T-helper 17 cell (primary cell): ENCODE data around the gene TMEM263. TPM values are rescaled to one million over a fixed set of nuclear protein-coding genes. Genes with fewer than 3 reads are reported as not detected.
"Not testable (repeated sequence)": the region's sequence is repeated elsewhere in the genome, so short reads cannot be mapped to it uniquely, and the experiment has no call there.

ENCODE experiments used
- ATAC-seq: fragments of 150-1000 bp; cut with Tn5 transposase; 2 replicates; pipeline ENCODE4 v1.10.0; 2021; ENCODE audit warnings: mild to moderate bottlenecking, moderate library complexity
- DNase-seq, 3 donors: peaks; one replicate each; pipeline versions ENCODE4 v3.0.0 to v3.0.0-alpha.2; 2020 to 2021
- H3K9me3 ChIP-seq: one replicate; pipeline ENCODE4 v1.7.0; 2013; ENCODE audit warnings: low read length, mild to moderate bottlenecking; ENCODE audit not compliant: control insufficient read depth, poor library complexity, severe bottlenecking
- H3K27ac Mint-ChIP-seq: one replicate; pipeline ENCODE4 v1.8.0; 2022; ENCODE audit warnings: mild to moderate bottlenecking, moderate library complexity, mixed read lengths
- H3K27me3 Mint-ChIP-seq: one replicate; pipeline ENCODE4 v1.8.0; 2022; ENCODE audit warnings: mixed read lengths
- H3K36me3 Mint-ChIP-seq: one replicate; pipeline ENCODE4 v1.8.0; 2022; ENCODE audit warnings: low read depth, mixed read lengths
- H3K4me1 Mint-ChIP-seq: one replicate; pipeline ENCODE4 v1.8.0; 2022; ENCODE audit warnings: mild to moderate bottlenecking, mixed read lengths
- H3K4me3 Mint-ChIP-seq: one replicate; pipeline ENCODE4 v1.8.0; 2022; ENCODE audit warnings: mild to moderate bottlenecking, moderate library complexity, mixed read lengths
- total RNA-seq, 4 donors: library from RNA in 2 of 4; stranded (reverse) in 2 of 4; gene quantifications; one replicate each; pipeline ENCODE4 v1.2.3 and lab custom pipeline; 2022 to 2026

The TMEM263 gene
- total RNA-seq, 2 donors from 2014 or later, result 34.4 to 35.1 TPM

- no peak for DNase-seq
- Mint-ChIP-seq H3K4me3 (no peak overlapping the region), H3K4me1 (peaks cover 29% of the 10 kb centered on the region), H3K27me3 (no peaks in the 10 kb centered on the region), H3K27ac (peak overlapping the region; percentile 69), H3K36me3 (peaks cover 13% of the 10 kb centered on the region)
- ATAC-seq, result no peak
- H3K9me3 ChIP-seq, result no peaks in the 10 kb centered on the region
These were observed 26.1 kb downstream of the TMEM263 start for GRCh38 chr12:106981788-106982187.

DNA sequence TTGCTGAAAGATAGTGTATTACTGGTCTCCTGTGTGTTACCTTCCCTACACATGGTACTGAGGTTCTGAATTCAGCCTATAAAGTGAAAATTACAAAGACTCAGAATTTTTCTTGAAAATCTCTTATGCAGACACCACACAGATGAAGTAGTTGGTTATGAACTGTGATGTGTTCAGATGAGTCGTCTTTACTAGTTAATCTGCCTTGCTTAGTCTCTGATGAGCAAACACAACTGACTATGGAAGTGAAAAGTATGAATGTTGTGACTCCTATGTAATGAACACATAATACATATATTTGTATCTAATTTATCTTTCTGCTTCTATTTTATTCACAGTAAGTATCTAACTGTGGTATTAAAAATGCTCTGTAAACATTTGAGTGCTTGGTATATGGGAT lies 26.5 kb downstream of the TMEM263 start:
- H3K9me3 ChIP-seq, result no peaks in the 10 kb centered on the region
- H3K27me3 Mint-ChIP-seq, result no peaks in the 10 kb centered on the region
- peak overlapping the region; percentile 69 for H3K27ac Mint-ChIP-seq
- DNase-seq, result no peak
- no peak overlapping the region for H3K4me3 Mint-ChIP-seq
- H3K4me1 Mint-ChIP-seq, result peaks cover 32% of the 10 kb centered on the region
- ATAC-seq, result no peak
- peaks cover 13% of the 10 kb centered on the region for H3K36me3 Mint-ChIP-seq

DNA sequence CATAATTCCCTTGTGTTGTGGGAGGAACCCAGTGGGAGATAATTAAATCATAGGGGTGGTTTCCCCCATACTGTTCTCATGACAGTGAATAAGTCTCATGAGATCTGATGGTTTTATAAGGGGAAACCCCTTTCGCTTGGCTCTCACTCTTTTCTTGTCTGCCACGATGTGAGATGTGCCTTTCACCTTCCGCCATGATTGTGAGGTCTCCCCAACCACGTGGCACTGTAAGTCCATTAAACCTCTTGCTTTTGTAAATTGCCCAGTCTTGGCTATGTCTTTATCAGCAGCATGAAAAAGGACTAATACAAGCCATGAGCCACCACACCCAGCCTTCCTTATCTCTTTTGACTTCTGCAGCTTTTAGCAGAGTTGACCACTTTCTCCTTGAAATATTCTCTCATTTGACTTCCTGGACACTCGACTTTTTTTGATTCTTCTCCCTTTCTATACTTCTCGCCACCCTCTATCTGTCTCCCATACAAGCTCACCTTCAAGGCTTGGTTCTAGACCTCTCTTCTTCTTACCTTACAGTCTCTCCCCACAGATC lies 29.0 kb downstream of the TMEM263 start:
- Mint-ChIP-seq H3K4me3 (no peak overlapping the region), H3K36me3 (peaks cover 13% of the 10 kb centered on the region), H3K27ac (peak overlapping the region; percentile 96), H3K27me3 (no peaks in the 10 kb centered on the region), H3K4me1 (peaks cover 34% of the 10 kb centered on the region)
- DNase-seq, result no peak
- no peaks in the 10 kb centered on the region for H3K9me3 ChIP-seq
- no peak for ATAC-seq

- no peaks in the 10 kb centered on the region for H3K9me3 ChIP-seq
- peaks cover 34% of the 10 kb centered on the region for H3K4me1 Mint-ChIP-seq
- H3K36me3 Mint-ChIP-seq, result peaks cover 13% of the 10 kb centered on the region
- H3K27ac Mint-ChIP-seq, result peak overlapping the region; percentile 96
- DNase-seq, result no peak
- ATAC-seq, result no peak
- H3K27me3 Mint-ChIP-seq, result no peaks in the 10 kb centered on the region
- H3K4me3 Mint-ChIP-seq, result peak overlapping the region; percentile 95
These were observed 29.8 kb downstream of the TMEM263 start for GRCh38 chr12:106985479-106985878.

DNA sequence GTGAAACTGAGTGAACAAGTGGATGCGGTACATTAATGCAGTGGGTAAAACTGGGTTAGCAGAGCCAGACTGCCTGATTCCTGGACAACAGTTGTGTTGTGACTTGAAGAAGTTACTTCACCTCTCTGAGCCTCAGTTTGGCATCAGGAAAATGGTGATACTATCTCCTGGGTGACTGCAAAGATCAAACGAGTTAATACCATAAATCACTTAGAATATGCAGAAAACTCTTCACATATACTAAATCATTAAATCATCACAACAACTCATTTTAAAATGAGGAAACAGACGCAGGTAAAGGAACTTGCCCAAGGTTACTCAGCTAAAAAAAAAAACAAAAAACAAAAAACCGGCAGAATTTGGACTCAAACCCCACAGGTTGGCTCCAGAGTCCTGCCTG lies 30.4 kb downstream of the TMEM263 start:
- no peaks in the 10 kb centered on the region for H3K9me3 ChIP-seq
- peak overlapping the region; percentile 96 for H3K27ac Mint-ChIP-seq
- H3K4me3 Mint-ChIP-seq, result peak overlapping the region; percentile 95
- H3K4me1 Mint-ChIP-seq, result peaks cover 34% of the 10 kb centered on the region
- no peaks in the 10 kb centered on the region for H3K27me3 Mint-ChIP-seq
- ATAC-seq, result no peak
- H3K36me3 Mint-ChIP-seq, result peaks cover 13% of the 10 kb centered on the region
- DNase-seq, result no peak

- Mint-ChIP-seq H3K27ac (peak within 1 kb of the TSS; percentile 96), H3K27me3 (no peaks in the 10 kb centered on the region), H3K4me1 (peaks cover 34% of the 10 kb centered on the region), H3K36me3 (peaks cover 13% of the 10 kb centered on the region), H3K4me3 (peak within 1 kb of the TSS; percentile 95)
- peak; percentile 61 to 76 (median 75) for DNase-seq
- peak; percentile 96 for ATAC-seq
- no peaks in the 10 kb centered on the region for H3K9me3 ChIP-seq
These were observed 31.1 kb downstream of the TMEM263 start, which contains the start of gene MTERF2 for GRCh38 chr12:106986625-106987389. TSS of gene MTERF2 (minus strand) at chr12:106987146. CDS start at chr12:106978714, 8,432 bp downstream.

GRCh38 chr12:106987846-106988245 lies 32.1 kb downstream of the TMEM263 start:
- ATAC-seq, result no peak
- Mint-ChIP-seq H3K27ac (peak overlapping the region; percentile 96), H3K4me3 (peak overlapping the region; percentile 95), H3K27me3 (no peaks in the 10 kb centered on the region), H3K4me1 (peaks cover 34% of the 10 kb centered on the region), H3K36me3 (peaks cover 13% of the 10 kb centered on the region)
- H3K9me3 ChIP-seq, result no peaks in the 10 kb centered on the region
- no peak for DNase-seq

- Mint-ChIP-seq H3K4me3 (no peak overlapping the region), H3K27ac (no peak overlapping the region), H3K36me3 (peaks cover 6% of the 10 kb centered on the region), H3K27me3 (no peaks in the 10 kb centered on the region), H3K4me1 (no peaks in the 10 kb centered on the region)
- H3K9me3 ChIP-seq, result no peaks in the 10 kb centered on the region
- ATAC-seq, result no peak
- DNase-seq, result no peak
These were observed 39.0 kb downstream of the TMEM263 start for GRCh38 chr12:106994579-106995220.

DNA sequence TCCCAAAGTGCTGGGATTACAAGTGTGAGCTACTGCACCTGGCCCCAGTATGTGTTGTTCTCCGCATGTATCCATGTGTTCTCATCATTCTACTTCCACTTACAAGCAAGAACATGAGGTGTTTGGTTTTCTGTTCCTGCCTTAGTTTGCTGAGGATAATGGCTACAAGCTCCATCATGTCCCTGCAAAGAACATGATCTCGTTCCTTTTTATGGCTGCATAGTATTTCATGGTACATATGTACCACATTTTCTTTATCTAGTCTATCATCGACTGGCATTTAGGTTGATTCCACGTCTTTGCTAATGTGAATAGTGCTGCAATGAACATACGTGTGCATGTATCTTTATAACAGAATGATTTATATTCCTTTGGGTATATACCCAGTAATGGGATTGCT lies 40.4 kb downstream of the TMEM263 start:
- not testable (repeated sequence) for H3K27ac Mint-ChIP-seq, DNase-seq, H3K27me3 Mint-ChIP-seq, H3K4me1 Mint-ChIP-seq, H3K9me3 ChIP-seq, H3K4me3 Mint-ChIP-seq, ATAC-seq, H3K36me3 Mint-ChIP-seq

DNA sequence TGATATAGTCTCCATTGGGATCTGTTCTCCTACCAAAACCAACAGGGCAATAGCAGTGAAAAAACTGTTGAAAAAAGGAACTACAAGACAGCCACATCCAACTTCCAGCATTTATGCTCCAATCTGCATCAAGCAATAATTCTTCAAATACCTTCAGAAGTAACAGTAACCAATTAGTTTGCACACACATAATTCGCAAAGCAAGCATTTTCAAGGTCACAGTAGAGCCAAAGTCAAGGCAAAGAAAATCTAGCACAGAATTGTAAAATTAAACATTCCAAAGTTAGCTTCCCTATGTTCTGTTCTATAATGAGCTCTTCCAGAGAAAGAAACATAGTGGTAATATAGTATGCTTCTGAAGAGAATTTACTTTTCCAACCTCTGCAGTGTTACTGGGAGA lies 42.2 kb downstream of the TMEM263 start:
- peaks cover 6% of the 10 kb centered on the region for H3K36me3 Mint-ChIP-seq
- ATAC-seq, result no peak
- no peaks in the 10 kb centered on the region for H3K4me1 Mint-ChIP-seq
- H3K27ac Mint-ChIP-seq, result no peak overlapping the region
- no peaks in the 10 kb centered on the region for H3K27me3 Mint-ChIP-seq
- no peak for DNase-seq
- peak overlapping the region; percentile 7 for H3K4me3 Mint-ChIP-seq
- H3K9me3 ChIP-seq, result no peaks in the 10 kb centered on the region

DNA sequence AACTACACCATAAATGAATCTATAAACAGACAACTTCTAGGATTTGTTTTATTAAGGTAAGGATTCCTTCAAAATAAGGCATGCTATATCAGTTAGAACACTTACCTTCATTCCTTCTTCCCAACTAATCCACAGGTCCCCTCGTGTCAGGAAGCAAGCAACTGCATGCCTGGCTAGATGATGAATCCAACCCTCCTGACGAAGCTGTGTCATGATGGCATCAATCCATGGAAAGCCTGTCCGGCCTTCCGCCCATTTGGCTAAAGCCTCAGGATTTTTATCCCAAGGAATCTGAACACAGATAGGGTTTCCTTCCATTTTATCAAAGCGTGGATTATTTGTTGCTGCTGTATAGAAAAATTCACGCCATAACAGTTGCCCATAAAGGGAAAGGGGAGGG lies 43.7 kb downstream of the TMEM263 start:
- no peaks in the 10 kb centered on the region for H3K4me1 Mint-ChIP-seq
- H3K27me3 Mint-ChIP-seq, result no peaks in the 10 kb centered on the region
- peaks cover 6% of the 10 kb centered on the region for H3K36me3 Mint-ChIP-seq
- no peak overlapping the region for H3K27ac Mint-ChIP-seq
- no peak overlapping the region for H3K4me3 Mint-ChIP-seq
- H3K9me3 ChIP-seq, result no peaks in the 10 kb centered on the region
- DNase-seq (no peak), ATAC-seq (no peak)

DNA sequence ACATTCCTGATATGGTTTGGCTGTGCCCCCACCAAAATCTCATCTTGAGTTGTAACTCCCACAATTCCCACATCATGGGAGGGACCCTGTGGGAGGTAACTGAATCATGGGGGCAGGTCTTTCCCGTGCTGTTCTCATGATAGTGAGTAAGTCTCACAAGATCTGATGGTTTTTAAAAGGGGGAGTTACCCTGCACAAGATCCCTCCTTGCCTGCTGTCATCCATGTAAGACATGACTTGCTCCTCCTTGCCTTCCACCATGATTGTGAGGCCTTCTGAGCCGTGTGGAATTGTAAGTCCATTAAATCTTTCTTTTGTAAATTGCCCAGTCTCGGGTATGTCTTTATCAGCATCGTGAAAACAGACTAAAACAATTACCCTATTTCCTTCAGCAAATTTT lies 47.0 kb downstream of the TMEM263 start:
- H3K4me1 Mint-ChIP-seq, H3K27me3 Mint-ChIP-seq, H3K9me3 ChIP-seq, ATAC-seq, DNase-seq, H3K4me3 Mint-ChIP-seq, H3K36me3 Mint-ChIP-seq: not testable (repeated sequence)
- peak overlapping the region; percentile 41 for H3K27ac Mint-ChIP-seq

DNA sequence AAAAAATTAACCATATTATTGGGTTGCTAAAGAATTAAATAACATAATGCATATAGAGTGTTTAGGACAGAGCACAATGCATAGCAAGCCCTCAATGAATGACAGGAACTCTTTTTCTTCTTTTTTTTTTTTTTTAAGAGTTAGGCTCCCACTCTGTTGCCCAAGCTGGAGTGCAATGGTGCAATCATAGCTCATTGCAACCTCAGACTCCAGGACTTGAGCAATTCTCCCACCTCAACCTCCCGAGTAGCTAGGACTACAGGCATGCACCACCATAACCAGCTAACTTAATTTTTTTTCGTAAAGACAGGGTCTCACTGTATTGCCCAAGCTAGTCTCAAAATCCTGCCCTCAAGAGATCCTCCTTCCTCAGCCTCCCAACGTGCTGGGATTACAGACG lies 51.7 kb downstream of the TMEM263 start:
- H3K4me3 Mint-ChIP-seq, result no peak overlapping the region
- peak overlapping the region; percentile 8 for H3K27ac Mint-ChIP-seq
- H3K36me3 Mint-ChIP-seq, result no peaks in the 10 kb centered on the region
- H3K27me3 Mint-ChIP-seq, result no peaks in the 10 kb centered on the region
- peaks cover 3% of the 10 kb centered on the region for H3K4me1 Mint-ChIP-seq
- no peak for ATAC-seq
- no peak for DNase-seq
- no peaks in the 10 kb centered on the region for H3K9me3 ChIP-seq
